Measurements from ENCODE around the gene BNC1.

GRCh38 chr15:83210619-83211018 is 73.8 kb downstream of the BNC1 start:
- TF ChIP-seq POLR2A (IDR thresholded peaks at IDR 0.05; ENCODE audit: extremely low read depth, insufficient read length): no peak
- TF ChIP-seq, protein P1, sequence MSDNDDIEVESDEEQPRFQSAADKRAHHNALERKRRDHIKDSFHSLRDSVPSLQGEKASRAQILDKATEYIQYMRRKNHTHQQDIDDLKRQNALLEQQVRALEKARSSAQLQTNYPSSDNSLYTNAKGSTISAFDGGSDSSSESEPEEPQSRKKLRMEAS (IDR thresholded peaks at IDR 0.05; ENCODE audit: low read depth, low read length): no peak
- TF ChIP-seq, protein P2, sequence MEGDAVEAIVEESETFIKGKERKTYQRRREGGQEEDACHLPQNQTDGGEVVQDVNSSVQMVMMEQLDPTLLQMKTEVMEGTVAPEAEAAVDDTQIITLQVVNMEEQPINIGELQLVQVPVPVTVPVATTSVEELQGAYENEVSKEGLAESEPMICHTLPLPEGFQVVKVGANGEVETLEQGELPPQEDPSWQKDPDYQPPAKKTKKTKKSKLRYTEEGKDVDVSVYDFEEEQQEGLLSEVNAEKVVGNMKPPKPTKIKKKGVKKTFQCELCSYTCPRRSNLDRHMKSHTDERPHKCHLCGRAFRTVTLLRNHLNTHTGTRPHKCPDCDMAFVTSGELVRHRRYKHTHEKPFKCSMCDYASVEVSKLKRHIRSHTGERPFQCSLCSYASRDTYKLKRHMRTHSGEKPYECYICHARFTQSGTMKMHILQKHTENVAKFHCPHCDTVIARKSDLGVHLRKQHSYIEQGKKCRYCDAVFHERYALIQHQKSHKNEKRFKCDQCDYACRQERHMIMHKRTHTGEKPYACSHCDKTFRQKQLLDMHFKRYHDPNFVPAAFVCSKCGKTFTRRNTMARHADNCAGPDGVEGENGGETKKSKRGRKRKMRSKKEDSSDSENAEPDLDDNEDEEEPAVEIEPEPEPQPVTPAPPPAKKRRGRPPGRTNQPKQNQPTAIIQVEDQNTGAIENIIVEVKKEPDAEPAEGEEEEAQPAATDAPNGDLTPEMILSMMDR (IDR thresholded peaks at IDR 0.05; ENCODE audit: low read depth, low read length): no peak

Measured in NB4 (cell line).